Measurements from ENCODE around the gene METRNL.

Gene METRNL

DNA sequence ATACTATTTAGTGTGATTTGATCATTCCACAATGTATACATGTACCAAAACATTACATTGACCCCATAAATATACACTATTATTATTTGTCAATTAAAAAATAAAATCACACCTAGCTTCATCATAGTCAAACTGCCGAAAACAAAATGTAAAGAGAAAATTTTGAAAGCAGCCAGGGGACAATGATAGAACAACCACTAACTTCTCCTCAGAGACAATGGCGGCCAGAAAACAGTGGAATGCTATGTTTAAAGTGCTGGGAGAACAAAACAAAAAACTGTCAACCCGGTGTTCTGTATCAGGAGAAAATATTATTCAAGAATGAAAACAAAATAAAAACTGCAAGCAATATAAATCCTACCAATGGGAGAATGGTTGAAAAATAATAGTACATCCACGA is 63.2 kb downstream of the METRNL start:
- no peak for DNase-seq (ENCODE audit: low read depth)

DNA sequence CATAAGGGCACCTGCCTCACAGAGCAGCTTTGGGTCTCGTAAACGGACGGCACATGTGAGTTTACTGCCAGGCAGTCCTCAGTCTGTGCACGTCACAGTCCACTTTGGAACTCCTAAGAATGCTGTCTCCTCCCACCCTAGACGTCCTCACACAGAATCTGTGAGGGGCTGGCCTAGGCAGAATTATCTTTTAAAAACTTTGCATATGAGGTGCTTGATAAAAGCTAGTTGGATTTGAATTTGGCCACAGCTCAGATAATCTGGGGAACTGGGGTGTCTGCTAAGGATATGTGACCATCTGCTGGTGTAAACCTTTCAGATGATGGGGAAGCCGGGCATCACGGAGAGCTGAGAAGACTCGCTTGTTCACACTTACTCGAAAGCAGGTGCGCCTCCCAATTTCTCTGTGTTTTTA is 64.4 kb downstream of the METRNL start:
- DNase-seq (ENCODE audit: low read depth), result no peak

Measured in CMK (cell line).